Lower lobe of right lung (tissue), 2 donors: ENCODE data around the gene LASP1. TPM values are rescaled to one million over a fixed set of nuclear protein-coding genes. Genes with fewer than 3 reads are reported as not detected.

ENCODE experiments used
- ATAC-seq, 2 donors: fragments of 200-7000 bp; cut with Tn5 transposase; one replicate each; pipeline ENCODE4 v1.9.1; 2020 to 2022; ENCODE audit warnings: mild to moderate bottlenecking in 2 of 2, moderate library complexity in 2 of 2
- DNase-seq: peaks from one replicate; pipeline ENCODE4 v3.0.0-alpha.2; 2020
- H3K27ac ChIP-seq: fragments of 200-600 bp; one replicate; pipeline ENCODE4 v1.8.0; 2022
- H3K27me3 ChIP-seq: fragments of 200-600 bp; one replicate; pipeline ENCODE4 v1.8.0; 2022; ENCODE audit warnings: low read depth
- H3K36me3 ChIP-seq: fragments of 200-600 bp; one replicate; pipeline ENCODE4 v1.8.0; 2022; ENCODE audit warnings: mild to moderate bottlenecking
- H3K4me1 ChIP-seq: fragments of 200-600 bp; one replicate; pipeline ENCODE4 v1.8.0; 2022
- H3K4me3 ChIP-seq: fragments of 200-600 bp; one replicate; pipeline ENCODE4 v1.8.0; 2022; ENCODE audit warnings: mild to moderate bottlenecking
- H3K9me3 ChIP-seq: fragments of 200-600 bp; one replicate; pipeline ENCODE4 v1.8.0; 2022
- intact Hi-C: fragments of 100-400 bp; cut with DNase I; formaldehyde crosslinking; loops from one replicate; pipeline ENCODE4 v1.11.0; 2022
- long read RNA-seq: library from polyadenylated mRNA; unstranded; transcript quantifications from one replicate; pipeline ENCODE4 v2.0.0, GENCODE V29; 2021
- total RNA-seq: library from RNA; stranded (reverse); fragmentation: NEBNext Ultra II Directional; extraction: Animal tissue kit (Norgen Biotek cat#: 25700); gene quantifications from one replicate; pipeline ENCODE4 v1.2.1, GENCODE V29; 2021
- TF ChIP-seq, protein P1 (sequence below): fragments of 200-600 bp; IDR thresholded peaks from one replicate; pipeline ENCODE4 v1.8.0; 2022; ENCODE audit warnings: antibody characterized with exemption, mild to moderate bottlenecking
- donor health status: DM: no; HTN: yes; CAD: no; lungs with severe emphysema.

Gene LASP1, protein sequence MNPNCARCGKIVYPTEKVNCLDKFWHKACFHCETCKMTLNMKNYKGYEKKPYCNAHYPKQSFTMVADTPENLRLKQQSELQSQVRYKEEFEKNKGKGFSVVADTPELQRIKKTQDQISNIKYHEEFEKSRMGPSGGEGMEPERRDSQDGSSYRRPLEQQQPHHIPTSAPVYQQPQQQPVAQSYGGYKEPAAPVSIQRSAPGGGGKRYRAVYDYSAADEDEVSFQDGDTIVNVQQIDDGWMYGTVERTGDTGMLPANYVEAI
- 158 TPM for total RNA-seq
- long read RNA-seq, full-length matches to known transcripts: 62 of 223 reads
- long read RNA-seq, partial matches to known transcripts: 150 of 223 reads
- long read RNA-seq, other reads (novel, unspliced or antisense): 11 of 223 reads

DNA sequence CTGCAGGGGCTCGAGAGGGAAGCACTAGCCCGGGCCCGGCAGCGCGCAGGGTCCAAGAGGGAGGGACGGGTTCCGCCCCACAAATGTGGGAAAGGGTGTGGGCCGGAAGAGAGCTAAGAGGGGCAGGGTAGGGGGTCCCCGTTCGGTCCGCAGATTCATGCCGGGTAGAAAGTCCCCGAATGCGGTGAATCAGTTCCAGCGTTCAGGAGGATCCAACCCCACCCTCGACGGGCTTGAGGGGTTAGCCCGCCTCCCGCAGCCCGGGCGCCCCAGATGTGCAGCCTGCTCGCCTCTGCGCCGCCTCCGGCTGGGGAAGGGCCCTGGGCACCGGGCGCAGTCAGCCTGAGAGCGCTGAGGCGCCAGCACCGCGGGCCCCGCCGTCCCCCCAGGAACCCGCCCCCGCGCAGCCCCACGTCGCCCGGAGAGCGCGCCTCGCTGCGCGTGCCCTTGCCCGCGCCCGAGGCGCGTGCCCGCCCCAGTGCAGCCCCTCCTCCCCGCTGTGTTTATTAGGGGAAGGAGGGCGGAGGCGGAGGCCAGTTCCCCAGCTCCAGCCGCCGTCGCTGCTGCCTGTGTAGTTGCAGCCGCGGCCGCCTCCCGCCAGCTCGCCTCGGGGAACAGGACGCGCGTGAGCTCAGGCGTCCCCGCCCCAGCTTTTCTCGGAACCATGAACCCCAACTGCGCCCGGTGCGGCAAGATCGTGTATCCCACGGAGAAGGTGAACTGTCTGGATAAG is at the start of gene LASP1:
TSS of gene LASP1 (plus strand) at position 533 of the 733 bp plus-strand sequence. CDS start at position 665, 132 bp downstream.
- intact Hi-C loops: no loop called here
- Histone ChIP-seq H3K27ac (peak within 1 kb of the TSS; percentile 97), H3K36me3 (no peaks in the 10 kb centered on the region), H3K9me3 (no peaks in the 10 kb centered on the region), H3K4me1 (peaks cover 44% of the 10 kb centered on the region), H3K27me3 (no peaks in the 10 kb centered on the region), H3K4me3 (peak within 1 kb of the TSS; percentile 94)
- TF ChIP-seq, protein P1, sequence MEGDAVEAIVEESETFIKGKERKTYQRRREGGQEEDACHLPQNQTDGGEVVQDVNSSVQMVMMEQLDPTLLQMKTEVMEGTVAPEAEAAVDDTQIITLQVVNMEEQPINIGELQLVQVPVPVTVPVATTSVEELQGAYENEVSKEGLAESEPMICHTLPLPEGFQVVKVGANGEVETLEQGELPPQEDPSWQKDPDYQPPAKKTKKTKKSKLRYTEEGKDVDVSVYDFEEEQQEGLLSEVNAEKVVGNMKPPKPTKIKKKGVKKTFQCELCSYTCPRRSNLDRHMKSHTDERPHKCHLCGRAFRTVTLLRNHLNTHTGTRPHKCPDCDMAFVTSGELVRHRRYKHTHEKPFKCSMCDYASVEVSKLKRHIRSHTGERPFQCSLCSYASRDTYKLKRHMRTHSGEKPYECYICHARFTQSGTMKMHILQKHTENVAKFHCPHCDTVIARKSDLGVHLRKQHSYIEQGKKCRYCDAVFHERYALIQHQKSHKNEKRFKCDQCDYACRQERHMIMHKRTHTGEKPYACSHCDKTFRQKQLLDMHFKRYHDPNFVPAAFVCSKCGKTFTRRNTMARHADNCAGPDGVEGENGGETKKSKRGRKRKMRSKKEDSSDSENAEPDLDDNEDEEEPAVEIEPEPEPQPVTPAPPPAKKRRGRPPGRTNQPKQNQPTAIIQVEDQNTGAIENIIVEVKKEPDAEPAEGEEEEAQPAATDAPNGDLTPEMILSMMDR: no peak
- DNase-seq (peak; percentile 92), ATAC-seq (peak; percentile 89 to 94)

DNA sequence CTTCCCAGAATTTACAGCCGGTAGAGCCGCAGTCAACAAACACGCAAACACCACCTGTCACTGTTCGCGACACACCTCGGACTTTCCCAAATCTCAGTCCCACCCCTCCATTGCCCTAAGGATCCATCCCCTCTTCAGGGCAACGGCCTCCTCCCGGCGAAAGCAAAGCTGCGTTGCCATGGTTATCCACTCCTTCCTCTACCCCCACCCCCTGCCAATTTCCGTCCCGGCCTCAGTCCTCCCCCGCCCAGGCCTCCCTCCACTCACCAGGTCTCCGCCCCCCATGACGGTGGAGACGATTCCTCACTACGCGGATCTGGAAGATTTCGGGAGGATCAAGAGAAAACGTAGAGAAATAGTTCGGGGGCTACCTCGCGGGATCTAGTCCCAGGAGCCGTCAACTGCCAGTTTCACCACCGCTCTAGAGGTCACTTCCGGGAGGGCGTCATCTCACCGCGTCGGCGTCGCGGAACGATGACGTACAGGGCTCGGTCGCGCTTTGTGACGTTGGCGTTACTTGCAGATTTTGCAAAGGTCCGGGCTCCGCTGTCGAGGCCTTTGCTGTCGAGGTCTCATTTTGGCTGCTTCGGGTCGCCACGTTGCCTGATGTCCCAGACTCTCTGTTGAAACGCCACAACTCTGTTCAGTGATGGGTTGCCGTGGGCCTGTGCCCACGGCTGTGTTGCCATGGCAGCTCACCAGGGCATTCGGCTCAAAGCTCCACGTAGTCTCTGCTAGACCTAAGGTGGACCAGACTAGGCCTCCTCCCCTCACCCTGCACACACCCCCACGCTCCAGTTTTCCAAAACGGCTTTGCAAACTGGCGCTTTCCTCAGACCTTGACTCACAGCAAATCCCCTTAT is 44.7 kb upstream of the LASP1 start, which contains the start of gene CWC25:
TSS of gene CWC25 (minus strand) at position 423 of the 863 bp plus-strand sequence. CDS start at position 285, 138 bp downstream.
- peak; percentile 95 for DNase-seq
- intact Hi-C loops: no loop called here
- peaks cover 26% of the 10 kb centered on the region for H3K4me1 ChIP-seq
- peaks cover 17% of the 10 kb centered on the region for H3K36me3 ChIP-seq
- peak within 1 kb of the TSS; percentile 99 for H3K27ac ChIP-seq
- no peaks in the 10 kb centered on the region for H3K9me3 ChIP-seq
- H3K4me3 ChIP-seq: peak within 1 kb of the TSS; percentile 84
- peak; percentile 94 for ATAC-seq
- no peaks in the 10 kb centered on the region for H3K27me3 ChIP-seq
- TF ChIP-seq, protein P1: no peak

GRCh38 chr17:38825762-38826247 is 44.1 kb upstream of the LASP1 start:
- Histone ChIP-seq H3K36me3 (peaks cover 10% of the 10 kb centered on the region), H3K9me3 (no peaks in the 10 kb centered on the region), H3K27ac (peak overlapping the region; percentile 99), H3K4me3 (peak overlapping the region; percentile 84), H3K27me3 (no peaks in the 10 kb centered on the region), H3K4me1 (peaks cover 26% of the 10 kb centered on the region)
- intact Hi-C loops: no loop called here
- ATAC-seq: no peak
- DNase-seq: no peak
- TF ChIP-seq, protein P1: no peak

DNA sequence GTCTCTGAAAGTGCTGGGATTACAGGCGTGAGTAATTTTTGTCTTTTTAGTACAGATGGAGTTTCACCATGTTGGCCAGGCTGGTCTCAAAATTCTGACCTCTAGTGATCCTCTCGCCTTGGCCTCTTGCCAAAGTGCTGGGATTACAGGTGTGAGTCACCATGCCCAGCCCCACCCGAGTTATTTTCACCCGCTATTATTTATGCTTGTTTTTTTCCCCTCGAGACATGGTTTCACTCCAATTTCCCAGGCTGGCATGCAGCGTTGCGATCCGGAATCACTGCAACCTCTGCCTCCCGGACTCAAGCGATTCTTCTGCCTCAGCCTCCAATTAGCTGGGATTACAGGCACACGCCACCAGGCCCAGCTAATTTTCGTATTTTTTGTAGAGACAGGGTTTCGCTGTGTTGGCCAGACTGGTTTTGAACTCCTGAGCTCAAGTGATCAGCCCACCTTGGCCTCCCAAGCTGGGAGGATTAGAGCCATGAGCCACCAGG is 25.5 kb upstream of the LASP1 start:
- Histone ChIP-seq H3K27me3 (no peaks in the 10 kb centered on the region), H3K9me3 (no peaks in the 10 kb centered on the region), H3K27ac (no peak overlapping the region), H3K36me3 (peaks cover 27% of the 10 kb centered on the region), H3K4me3 (no peak overlapping the region), H3K4me1 (no peaks in the 10 kb centered on the region)
- intact Hi-C loops: no loop called here
- TF ChIP-seq, protein P1: no peak
- ATAC-seq: no peak
- no peak for DNase-seq

DNA sequence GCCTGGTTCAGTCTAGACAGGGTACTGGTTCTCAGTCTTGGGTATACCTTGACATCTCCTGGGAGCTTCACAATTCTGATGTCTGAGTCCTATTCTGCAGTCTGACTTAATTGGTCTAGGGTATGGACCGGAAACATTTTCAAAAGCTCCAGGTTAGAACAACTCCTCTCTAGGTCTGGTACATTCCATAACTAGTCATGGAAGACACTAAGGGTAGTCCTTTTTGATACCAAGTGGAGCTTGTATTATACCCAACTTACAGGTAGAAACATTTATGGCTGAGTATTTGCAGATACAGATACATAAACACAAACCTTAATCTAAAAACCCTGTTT is 21.3 kb upstream of the LASP1 start:
- Histone ChIP-seq H3K4me3 (no peak overlapping the region), H3K36me3 (peaks cover 61% of the 10 kb centered on the region), H3K27ac (no peak overlapping the region), H3K27me3 (no peaks in the 10 kb centered on the region), H3K4me1 (peaks cover 24% of the 10 kb centered on the region), H3K9me3 (no peaks in the 10 kb centered on the region)
- TF ChIP-seq, protein P1: no peak
- ATAC-seq (no peak), DNase-seq (no peak)
- intact Hi-C loops: no loop called here
